Activated CD8-positive, alpha-beta memory T cell treated with anti-CD3 and anti-CD28 coated beads, Interleukin-2, amount 50 U/mL, for 1 hour (primary cell): Measurements from ENCODE around the gene CERS3.

Experiments used
- DNase-seq: peaks from one replicate; pipeline ENCODE4 v3.0.0-alpha.2; 2020; ENCODE audit errors: extremely low read depth

The CERS3 gene

DNA sequence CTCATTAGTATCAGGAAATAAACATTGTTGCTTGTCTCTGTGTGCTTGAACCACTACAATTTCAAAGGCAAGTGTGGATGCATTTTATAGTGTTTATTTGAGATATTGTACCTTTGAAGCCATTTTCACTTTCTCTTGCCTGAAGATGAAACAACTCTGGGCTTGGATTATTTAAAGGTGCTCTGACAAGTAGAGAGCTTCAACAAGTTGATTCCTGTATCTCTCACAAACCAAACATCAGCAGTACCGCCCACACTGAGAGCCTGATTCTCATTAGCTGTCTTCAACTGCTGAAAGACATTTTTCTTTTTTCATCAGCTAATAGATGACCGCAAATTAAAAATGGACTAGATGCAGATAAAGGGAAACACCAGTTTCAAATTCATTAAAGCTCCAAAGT, 806 bp upstream of the CERS3 start:
- DNase-seq, result no peak

DNA sequence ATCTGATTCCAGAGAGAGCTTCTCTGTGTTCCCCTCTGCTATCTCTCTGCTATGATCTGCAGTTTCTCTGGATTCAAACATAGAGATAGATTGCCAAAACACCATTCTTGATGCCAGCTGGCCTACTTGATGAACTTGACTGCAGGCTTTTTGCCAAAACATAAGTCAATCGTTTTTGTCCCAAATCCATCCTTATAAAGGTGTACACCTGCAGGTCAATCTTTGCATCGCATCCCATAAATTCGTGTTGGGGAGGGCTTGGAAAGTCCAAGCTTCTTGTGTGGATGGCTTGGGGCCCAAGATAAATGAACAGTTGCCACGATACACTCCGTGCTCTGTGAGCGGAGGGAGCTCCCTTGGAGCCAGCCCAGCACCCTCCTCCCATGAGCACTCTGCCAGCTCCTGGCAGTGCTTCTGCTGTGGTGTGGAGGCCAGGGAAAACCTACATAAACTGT, 2.7 kb downstream of the CERS3 start:
- no peak for DNase-seq

DNA sequence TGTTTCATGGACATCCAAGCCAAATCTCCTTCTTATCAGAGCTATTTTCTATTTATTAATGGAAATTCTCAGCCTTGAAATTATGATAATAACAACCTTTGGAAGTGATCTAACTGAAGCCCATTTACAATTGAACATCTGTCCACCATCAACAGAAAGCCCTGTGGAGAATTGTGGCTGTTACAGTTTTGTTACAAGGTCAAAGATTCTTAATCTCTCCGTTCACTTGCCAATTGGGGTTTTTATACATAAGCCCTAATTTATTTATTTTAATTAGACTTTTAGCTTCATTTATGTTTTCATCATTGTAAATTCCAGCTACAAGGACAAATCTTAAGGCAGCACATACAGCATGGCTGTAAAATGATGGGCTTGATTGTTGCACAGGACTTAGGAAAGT, 3.3 kb downstream of the CERS3 start:
- DNase-seq, result no peak

DNA sequence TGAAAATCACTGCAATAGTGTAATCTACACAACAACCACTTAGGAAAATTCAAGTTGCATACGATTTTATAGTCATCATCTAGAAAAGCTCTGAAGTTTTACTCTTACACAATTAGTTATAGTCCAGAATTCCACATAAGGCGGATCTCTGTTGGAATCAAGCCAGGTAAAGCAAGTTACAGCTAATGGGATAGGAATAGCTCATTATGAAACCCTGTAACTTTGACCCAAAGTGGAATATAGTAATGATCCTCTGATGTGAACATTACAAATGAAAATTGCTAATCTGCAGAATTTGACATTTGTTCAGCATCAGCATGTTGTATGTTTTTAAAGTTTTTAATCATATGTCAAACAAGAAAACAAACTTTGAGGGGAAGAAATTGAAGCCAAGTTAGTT, 4.4 kb downstream of the CERS3 start:
- no peak for DNase-seq

DNA sequence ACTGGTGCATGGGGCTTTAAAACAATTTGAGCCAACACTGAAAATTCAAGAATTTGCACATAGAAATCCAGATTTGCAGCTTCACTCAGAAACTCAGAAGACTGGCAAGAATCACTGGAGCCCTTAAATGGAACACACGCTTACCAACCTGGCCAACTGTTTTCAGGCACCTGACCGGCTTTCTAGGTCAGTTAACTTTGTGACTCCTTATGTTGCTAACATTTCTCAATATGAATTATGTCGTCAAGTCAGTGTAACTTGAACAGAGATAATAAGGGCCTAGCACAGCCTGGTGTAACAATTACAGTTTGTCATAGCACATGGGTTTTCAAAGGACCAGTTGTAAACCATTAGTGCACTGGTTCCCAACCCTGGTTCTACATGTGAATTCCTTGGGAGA, 6.8 kb downstream of the CERS3 start:
- DNase-seq, result no peak

DNA sequence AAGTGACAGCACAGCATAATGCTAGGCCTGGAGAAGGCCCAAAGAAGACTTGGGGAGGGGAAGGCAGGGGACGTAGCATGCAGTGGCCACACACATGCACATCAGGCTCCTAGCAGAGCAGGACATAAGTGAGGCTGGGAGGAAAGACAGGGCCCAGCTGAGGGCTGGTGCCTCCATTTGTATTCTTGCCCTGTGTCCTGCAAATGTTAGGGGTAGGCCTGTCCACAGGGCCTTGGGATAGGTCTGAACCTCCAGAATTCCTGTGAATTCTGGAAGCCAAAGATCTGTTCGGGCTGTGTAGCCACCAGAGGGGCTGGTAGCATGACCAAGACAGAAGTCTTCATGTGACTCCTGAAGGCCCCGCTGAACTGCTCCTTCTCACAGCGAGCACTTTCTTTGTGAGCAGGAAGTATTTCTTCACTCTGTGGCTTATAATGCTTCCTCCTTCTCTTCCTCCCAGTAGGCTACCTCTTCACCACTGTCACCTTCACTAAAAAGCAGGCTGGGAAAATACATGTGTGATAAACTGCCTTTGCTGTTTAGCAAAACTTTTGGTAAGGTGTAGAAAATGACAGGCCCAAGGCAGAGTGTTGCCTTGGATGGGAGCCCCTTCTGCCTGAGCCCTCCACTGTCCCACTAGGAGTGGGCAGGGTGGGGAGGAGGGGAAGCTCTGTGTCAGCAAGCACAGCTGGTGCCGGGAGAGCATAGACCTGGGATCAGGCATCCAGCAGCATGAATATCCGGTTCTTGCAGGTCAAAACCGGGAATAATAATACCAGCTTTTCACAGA, 8.4 kb downstream of the CERS3 start:
- DNase-seq, result no peak

DNA sequence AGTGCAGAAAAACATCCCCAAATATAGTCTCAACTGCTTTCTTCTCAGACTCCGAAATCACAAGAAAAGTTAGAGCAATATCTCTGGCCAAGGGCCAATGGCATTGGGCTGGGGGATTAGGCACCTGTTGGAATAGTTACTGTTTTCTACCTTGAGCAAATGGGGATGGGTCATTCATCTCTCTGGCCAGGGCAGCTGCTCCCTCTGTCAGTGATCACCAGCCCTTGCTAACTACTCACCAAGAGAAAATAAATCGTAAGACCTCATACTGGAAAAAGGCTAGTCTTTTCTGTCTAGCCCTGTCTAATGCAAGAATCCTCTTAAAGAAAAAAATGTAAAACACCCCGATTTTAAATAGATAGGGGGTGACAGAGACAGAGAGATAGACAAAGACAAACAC, 10.9 kb downstream of the CERS3 start:
- DNase-seq, result no peak

DNA sequence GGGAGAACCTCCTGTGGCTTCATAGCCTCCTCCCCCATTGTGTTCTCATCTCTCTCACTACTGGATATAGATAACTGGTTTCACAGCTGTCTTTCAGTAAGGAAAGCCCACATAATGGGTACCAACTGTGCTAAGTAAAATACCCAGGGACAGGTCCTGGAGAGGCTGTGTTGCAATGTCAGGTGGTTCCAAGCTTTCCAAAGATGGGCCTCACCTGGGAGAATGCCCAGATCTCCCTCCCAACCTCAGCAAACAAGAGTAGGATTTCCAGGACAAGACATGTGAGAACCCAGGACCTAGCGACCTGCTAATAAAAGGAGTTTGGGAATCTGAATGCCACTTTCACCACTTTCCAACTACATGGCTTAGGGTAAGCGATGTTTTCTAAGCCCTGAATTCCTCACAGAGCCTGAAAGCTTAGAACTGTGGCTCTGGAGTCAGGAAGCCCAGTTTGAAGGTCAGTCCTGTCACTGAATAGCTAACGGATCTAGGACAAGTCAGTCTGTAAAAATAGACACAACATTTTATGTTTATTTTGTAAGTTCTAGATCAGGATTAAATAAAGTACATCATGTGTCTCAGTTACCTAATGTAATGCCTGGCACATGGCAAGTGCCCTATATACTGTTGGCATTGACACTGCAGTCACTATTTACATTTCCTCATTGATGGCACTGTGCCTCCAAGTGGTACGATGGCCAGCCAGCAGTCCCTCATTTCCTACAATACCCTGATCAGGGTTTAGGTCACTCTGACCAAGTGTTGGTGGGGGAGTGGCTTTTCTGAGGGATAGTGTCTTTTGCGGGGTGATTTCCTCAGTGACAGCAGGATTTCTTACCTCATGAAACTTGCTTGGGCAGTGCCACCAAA, 11.9 kb downstream of the CERS3 start:
- no peak for DNase-seq

DNA sequence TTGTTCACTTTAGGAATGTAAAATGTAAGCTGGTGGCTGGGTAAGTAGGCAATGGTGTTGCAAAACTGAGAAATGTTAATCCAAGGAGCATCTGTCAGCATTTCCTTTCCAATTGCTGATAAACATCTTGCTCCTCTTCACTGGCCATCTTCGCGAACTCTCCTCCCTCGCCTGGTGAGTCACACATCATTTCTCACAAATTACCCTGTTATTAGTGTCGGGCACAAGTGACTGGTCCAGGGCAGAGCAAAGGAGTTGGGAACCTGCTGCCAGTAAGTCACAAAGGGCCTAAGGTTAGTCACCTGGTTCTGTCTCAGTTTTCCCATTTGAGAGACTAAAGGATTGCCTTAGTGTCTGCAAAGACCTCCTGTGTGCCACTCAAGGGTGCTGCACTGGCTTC, 13.0 kb downstream of the CERS3 start:
- DNase-seq, result no peak

DNA sequence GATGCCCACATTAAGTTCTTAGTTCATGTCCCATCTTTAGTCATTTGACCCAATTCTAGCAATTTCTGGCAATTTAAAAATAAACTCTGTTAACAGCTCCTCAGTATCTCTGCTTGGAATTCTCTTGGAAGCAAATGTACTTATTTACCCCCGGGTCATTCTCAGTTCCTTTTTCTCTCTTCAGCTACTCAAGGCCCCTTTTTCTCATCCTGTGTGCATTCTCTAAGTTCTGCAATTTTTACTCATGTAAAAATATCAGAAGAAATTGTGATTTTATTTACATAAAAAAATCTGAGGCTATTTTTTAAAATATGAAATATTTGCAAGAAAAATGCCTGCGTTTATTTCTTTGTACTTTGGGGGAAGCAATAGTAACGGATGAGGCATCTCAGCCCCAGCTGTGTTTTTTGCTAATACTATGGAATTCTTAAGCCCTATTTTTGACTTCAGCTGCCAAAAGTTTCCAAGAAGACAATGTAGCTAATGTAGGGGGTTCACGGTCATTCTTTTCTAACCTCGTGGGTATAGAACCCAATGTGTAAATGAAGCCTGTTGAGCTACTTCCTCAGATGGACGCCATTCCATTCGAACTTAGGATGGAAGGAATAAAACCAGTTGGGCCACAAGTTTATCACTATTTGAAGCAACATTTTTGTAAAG, 20.0 kb downstream of the CERS3 start:
- no peak for DNase-seq

DNA sequence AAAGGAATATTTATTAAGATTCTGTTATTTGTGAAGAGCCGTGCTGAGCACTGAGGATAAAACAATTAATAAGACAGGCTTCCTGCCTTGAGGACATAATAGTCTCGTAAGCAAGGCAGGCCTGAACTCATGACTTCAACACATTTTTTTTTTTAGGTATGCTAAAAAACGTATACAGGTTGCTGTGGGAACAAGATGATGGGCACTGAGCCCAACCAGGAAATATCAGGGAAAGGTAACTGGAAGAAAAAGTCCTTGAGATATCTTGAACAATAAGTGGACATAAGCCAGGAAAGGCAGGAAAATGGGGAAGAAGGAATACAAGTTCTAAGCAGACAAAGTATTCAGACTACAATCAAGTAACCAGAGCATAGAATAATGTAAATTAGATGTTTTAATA, 26.1 kb downstream of the CERS3 start:
- no peak for DNase-seq

DNA sequence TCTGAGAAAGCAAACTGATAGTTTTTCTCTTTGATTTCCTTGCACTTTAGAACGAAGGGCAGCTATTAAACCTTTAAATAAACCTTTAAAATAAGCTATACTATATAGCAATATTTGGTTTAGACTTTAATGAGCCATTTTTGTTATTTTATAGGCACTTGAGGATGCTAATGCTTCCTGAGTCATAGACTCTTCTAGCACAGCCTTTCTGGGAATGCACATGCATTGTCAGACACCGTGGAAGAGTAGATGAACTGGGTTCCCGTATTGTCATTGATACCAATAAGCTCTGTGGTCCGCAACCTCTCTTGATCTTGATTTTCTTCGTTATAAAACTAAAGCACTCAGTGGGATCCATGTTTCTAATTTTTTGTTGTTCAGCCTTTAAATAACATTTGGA, 27.6 kb downstream of the CERS3 start:
- no peak for DNase-seq

DNA sequence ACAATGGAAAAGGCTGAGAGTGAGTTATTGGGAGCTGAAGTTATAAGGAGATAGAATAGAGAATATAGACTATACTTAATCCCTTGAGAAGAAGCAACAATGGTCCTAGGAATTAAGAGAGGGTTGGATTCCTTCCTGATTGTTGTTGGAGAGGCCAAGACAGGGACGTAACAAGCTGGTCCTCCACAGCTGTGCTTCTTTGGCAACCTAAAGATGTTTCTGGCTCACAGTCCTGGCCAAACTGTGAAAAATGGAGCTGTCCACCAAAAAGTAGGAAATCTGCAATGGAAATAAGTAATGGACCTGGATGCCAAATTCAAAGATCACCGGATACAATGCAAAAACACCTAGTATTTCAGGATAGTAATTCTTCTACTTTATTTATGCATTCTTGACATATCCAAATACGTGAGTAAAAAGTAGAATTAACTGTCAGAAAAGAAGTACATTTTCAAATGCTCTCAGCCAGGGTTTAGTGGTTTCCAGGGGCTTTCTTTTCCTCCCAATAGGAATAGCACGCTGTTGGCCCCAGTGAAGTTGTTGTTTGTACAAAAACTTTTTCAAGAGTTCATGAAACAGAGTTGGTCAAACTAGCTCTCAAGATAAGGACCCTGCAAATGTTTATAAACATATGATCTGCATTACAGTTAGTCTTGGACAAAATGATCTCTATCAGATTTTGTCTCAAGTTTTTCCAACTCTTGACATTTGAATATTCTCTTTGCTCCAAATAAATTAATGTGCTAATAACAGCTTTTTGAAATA, 28.3 kb downstream of the CERS3 start:
- DNase-seq, result no peak

DNA sequence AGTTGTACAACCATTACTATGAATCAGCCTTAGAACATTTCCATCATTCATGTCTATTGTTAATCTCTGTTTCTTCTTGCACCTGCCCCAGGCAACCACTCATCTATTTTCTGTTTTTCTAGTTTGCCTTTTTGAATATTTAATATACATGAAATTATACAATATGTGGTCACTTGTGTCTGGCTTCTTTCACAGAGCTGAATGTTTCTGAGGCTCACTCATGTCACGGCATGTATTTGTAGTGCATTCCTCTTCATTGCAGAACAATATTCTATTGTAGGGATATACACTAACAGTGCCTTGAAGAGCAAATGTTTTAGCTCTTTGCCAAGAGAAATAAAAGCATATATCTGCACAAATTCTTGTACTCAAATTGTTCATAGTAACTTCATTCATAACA, 32.9 kb downstream of the CERS3 start:
- no peak for DNase-seq

DNA sequence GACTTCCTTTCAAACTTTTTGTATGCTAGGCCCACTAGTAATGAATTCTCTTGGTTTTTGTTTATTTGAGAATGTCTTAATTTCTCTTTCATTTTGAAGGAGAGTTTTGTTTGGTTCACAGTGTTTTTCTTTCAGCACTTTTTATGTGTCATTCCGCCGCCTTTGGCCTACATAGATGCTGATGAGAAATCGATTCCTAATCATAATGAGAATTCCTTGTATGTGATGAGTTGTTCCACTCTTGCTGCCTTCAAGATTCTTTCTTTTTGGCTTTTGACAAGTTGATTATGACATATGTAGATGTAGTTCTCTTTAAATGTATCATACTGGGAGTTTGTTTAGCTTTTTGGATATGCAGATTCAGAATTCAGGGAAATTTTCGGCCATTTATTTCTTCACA, 35.5 kb downstream of the CERS3 start:
- DNase-seq, result no peak

DNA sequence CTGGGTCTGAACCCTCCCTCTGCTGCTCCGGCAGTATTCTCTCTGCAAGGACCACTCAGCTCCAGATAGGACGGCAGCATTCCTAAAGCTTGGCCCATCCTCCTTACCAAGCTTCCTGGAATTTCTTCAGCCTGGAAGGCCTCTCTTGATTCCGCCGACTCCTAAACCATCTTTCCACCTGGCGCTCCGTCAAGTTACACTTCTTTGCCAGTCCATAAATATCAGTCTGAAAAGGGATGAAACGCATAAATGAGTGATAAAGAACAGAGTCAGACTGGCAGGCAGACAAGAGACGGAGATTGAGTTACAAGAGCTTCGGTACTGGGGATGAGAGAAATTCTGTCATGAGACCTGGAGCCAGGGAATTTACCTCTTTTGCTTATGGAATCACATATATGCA, 44.3 kb downstream of the CERS3 start:
- DNase-seq, result no peak

DNA sequence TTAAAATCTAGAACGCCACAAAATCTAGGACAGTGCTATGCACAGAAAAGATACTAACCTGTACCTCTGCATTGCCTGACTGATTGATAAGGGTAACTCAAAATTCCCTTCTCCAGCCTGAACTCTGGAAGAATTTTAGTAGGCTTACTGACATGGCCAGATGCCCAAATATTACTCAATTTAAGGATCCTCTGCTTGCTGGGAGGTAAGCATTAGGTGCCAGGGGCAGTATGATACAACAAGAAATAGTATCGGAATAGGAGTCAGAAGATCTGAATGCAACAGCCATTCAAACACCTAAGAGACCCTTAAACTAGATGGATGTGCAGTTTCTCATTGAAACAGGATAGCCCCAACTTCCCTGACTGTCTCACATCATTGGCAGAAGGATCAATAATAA, 45.4 kb downstream of the CERS3 start:
- no peak for DNase-seq

DNA sequence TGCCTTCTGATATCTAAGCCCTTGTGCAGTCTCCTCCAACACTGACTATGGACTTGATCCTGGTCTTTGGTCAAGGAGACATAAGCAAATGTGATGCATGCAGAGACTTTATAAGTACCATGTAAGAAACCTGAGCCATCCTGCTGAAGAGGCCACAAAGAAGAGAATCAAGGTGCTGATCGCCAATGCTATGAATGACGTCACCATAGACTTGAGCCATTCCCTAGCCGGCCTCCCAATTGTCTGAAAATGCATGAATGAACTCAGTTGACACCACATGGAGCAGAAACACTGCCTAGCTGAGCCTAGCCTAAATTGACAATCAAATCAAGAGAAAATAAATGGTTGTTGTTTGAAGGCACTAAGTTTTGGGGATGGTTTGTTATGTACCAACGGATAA, 51.9 kb downstream of the CERS3 start:
- DNase-seq, result no peak

DNA sequence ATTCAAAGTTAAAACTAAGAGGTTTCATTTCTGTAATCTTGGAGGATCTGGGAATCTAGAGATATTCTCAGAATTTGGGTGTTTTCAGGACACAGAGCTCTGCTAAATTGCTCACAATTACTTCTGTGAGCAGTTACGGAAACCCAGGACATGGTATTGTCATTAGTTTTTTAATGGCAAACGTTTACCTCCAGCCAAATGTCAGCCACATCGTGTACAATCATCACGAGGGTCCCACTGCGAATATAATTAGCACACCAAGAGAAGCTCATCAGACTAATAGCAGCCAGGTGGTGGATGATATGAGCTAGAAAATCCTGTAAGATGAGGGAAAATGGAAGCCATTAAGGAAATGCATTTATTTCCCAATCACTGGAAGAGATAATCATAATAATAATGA, 56.0 kb downstream of the CERS3 start:
- DNase-seq, result no peak

DNA sequence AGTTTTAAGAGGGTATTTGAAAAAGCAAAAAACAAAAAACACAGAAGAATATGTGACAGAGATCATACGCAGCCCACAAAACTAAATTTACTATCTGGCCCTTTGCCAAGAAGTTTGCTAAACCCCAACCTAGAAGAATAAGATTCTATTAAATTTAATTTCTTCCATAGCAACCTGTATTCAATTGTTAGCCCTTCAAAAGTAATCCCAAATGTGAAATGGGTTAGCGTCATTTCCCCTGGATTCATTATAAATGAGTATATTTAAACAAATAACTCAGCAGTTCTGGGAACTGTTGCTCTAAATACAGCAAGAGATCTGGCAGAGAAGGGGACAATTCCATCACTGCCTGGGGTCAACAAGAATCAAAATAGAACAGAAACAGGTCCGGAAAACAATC, 56.8 kb downstream of the CERS3 start:
- no peak for DNase-seq

DNA sequence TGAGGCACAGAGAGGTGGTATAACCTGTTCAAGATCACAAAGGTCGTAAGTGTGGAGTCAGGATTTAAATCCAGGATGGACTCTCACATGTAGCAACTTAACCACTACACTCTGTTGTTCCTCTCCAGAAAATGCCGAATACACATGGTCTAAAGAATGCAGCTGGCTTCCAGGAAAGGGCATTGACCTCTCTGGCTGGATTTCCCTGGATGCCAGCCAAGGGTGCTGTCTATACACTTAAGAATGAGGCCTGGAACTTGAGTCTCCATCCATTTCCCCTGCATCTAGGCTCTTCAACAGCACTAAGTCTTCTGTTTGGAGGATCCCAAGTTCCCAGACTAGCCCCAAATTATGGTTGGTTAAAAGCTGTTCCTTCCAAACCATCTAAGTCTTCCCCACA, 60.5 kb downstream of the CERS3 start:
- no peak for DNase-seq

DNA sequence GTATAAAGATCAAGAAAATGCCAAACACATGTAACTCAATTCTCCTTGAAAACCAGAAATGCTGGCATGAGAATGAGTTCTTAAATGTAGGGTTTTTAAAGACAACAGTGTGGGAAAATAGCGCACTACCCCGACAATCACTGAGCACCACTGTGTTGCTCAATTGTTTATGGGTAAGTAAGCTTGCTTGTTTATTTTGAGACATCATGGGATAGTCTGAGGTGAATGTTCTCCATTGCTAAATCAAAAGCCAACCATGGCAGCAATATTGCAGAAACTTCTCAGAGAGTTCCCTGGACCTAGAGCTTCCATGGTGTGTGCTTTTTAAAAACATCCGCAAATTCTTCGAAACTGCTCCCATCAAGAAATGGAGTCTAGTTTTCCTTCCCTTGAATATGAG, 62.7 kb downstream of the CERS3 start:
- no peak for DNase-seq
